Measurements from ENCODE around the gene SOX18. TPM values are rescaled to one million over a fixed set of nuclear protein-coding genes. Genes with fewer than 3 reads are reported as not detected.
A peak's percentile ranks its signal among the peaks of the same experiment; 100 is the strongest.

Gene SOX18
- total RNA-seq, 3 donors from 2014 or later = 4.7 to 20.0 (median 12.6) TPM

- TF ChIP-seq CTCF (IDR thresholded peaks at IDR 0.05) = no peak
- H3K4me3 ChIP-seq = no peak overlapping the region
- peaks cover 10% of the 10 kb centered on the region for H3K36me3 ChIP-seq (ENCODE audit: low read depth)
- no peaks in the 10 kb centered on the region for H3K9me3 ChIP-seq
- H3K4me1 ChIP-seq (ENCODE audit: low read depth) = peaks cover 23% of the 10 kb centered on the region
- ATAC-seq (no peak), DNase-seq (no peak)
- intact Hi-C loops (cut with DNase I, micrococcal nuclease) = no loop called here
These were observed 21.3 kb downstream of the SOX18 start for GRCh38 chr20:64027981-64028685.

- no peak overlapping the region for H3K4me3 ChIP-seq
- peaks cover 10% of the 10 kb centered on the region for H3K36me3 ChIP-seq (ENCODE audit: low read depth)
- ATAC-seq (no peak), DNase-seq (no peak)
- no peaks in the 10 kb centered on the region for H3K9me3 ChIP-seq
- H3K4me1 ChIP-seq (ENCODE audit: low read depth) = peaks cover 24% of the 10 kb centered on the region
- TF ChIP-seq CTCF (IDR thresholded peaks at IDR 0.05) = no peak
- intact Hi-C loops (cut with DNase I, micrococcal nuclease) = no loop called here
These were observed 23.5 kb downstream of the SOX18 start for GRCh38 chr20:64025826-64026412.

GRCh38 chr20:64025101-64025825 lies 24.2 kb downstream of the SOX18 start:
- H3K4me1 ChIP-seq (ENCODE audit: low read depth) = peaks cover 20% of the 10 kb centered on the region
- intact Hi-C loops (cut with DNase I, micrococcal nuclease) = no loop called here
- no peak for TF ChIP-seq CTCF (IDR thresholded peaks at IDR 0.05)
- no peak for DNase-seq
- H3K9me3 ChIP-seq = no peaks in the 10 kb centered on the region
- no peak overlapping the region for H3K4me3 ChIP-seq
- no peak for ATAC-seq
- peaks cover 7% of the 10 kb centered on the region for H3K36me3 ChIP-seq (ENCODE audit: low read depth)

- H3K4me3 ChIP-seq = no peak overlapping the region
- no peaks in the 10 kb centered on the region for H3K9me3 ChIP-seq
- ATAC-seq (peak; percentile 95), DNase-seq (peak in 2 of 3 donors; percentile 55 to 60)
- H3K36me3 ChIP-seq (ENCODE audit: low read depth) = peaks cover 4% of the 10 kb centered on the region
- intact Hi-C loops (cut with DNase I, micrococcal nuclease) = no loop called here
- no peak for TF ChIP-seq CTCF (IDR thresholded peaks at IDR 0.05)
- H3K4me1 ChIP-seq (ENCODE audit: low read depth) = peaks cover 20% of the 10 kb centered on the region
These were observed 25.1 kb downstream of the SOX18 start for GRCh38 chr20:64024141-64024990.

- peaks cover 4% of the 10 kb centered on the region for H3K36me3 ChIP-seq (ENCODE audit: low read depth)
- DNase-seq = peak in 1 of 3 donors; percentile 33
- H3K4me3 ChIP-seq = no peak overlapping the region
- TF ChIP-seq CTCF (IDR thresholded peaks at IDR 0.05) = no peak
- peak; percentile 18 for ATAC-seq
- intact Hi-C loops (cut with DNase I, micrococcal nuclease) = no loop called here
- H3K9me3 ChIP-seq = no peaks in the 10 kb centered on the region
- H3K4me1 ChIP-seq (ENCODE audit: low read depth) = peaks cover 20% of the 10 kb centered on the region
These were observed 25.9 kb downstream of the SOX18 start for GRCh38 chr20:64023361-64024140.

Measured in mucosa of descending colon (tissue), 3 donors.